HepG2 (cell line): ENCODE measurements around the gene HS2ST1. TPM values are rescaled to one million over a fixed set of nuclear protein-coding genes. Genes with fewer than 3 reads are reported as not detected.

Source experiments
- ATAC-seq: fragments of 200-7000 bp; cut with Tn5 transposase; 3 replicates; pipeline ENCODE4 v1.9.1; 2020; ENCODE audit warnings: mild to moderate bottlenecking, moderate library complexity
- BruUV-seq: library from RNA; stranded (reverse); fragments of 400-500 nt; replicated peaks from 2 replicates; lab custom pipeline; 2021; lab: Mats Ljungman, UMichigan
- CTCF ChIA-PET: fragments of 300-600 bp; formaldehyde crosslinking; extraction: SDS; loops from one replicate; lab custom pipeline; 2021; ENCODE audit warnings: low total read pairs, inconsistent platforms, low intra/inter-chr PET ratio; lab: Yijun Ruan, JAX
- POLR2A ChIA-PET: fragments of 350-600 bp; sonication (Branson Sonifier 250); formaldehyde crosslinking; loops from one replicate; lab custom pipeline; 2020; ENCODE audit warnings: antibody characterized with exemption, inconsistent platforms; lab: Yijun Ruan, JAX
- DNase-seq: peaks from one replicate; pipeline ENCODE4 v3.0.0-alpha.2; 2015; ENCODE audit warnings: low spot score
- FAIRE-seq: peaks from 3 replicates; lab custom pipeline; 2011; peaks lifted over from hg19 to GRCh38; lab: Jason Lieb, UNC
- H2AFZ ChIP-seq: one replicate; pipeline ENCODE4 v1.6.1; 2011; ENCODE audit warnings: low read length, inconsistent platforms
- H3K27ac ChIP-seq: fragments of 300-600 bp; 3 replicates; pipeline ENCODE4 v1.8.0; 2011; ENCODE audit warnings: mixed run types, mild to moderate bottlenecking, mixed read lengths, low read length, inconsistent platforms; ENCODE audit not compliant: insufficient read depth; ENCODE audit errors: extremely low read length
- H3K27me3 ChIP-seq, 2 experiments: fragments of 200-600 bp in 1 of 2; 2 replicates in 1 of 2; 3 replicates in 1 of 2; pipeline versions ENCODE4 v1.6.0 to v1.8.0; 2011; ENCODE audit warnings: low read length in 2 of 2, mild to moderate bottlenecking in 2 of 2, moderate library complexity in 2 of 2, inconsistent platforms in 1 of 2; ENCODE audit not compliant: insufficient read depth in 2 of 2, control insufficient read depth in 1 of 2
- H3K36me3 ChIP-seq, 2 experiments: fragments of 200-600 bp in 1 of 2; replicated peaks in 1 of 2; 2 replicates in 1 of 2; 3 replicates in 1 of 2; pipeline versions ENCODE4 v1.5.1 to v1.8.0; 2011; ENCODE audit warnings: low read length in 2 of 2, inconsistent platforms in 1 of 2; ENCODE audit not compliant: insufficient read depth in 2 of 2, control insufficient read depth in 1 of 2
- H3K4me1 ChIP-seq: 2 replicates; pipeline ENCODE4 v1.5.1; 2012; ENCODE audit warnings: low read length, inconsistent platforms; ENCODE audit not compliant: insufficient read depth
- H3K4me2 ChIP-seq: 2 replicates; pipeline ENCODE4 v1.6.0; 2011; ENCODE audit warnings: low read depth, low read length, inconsistent platforms
- H3K4me3 ChIP-seq, 3 experiments: fragments of 200-600 bp in 1 of 3; sonication (generic), shearing (Covaris generic) in 1 of 3; replicated peaks in 1 of 3; 2 replicates each; pipeline ENCODE4 v1.5.1; 2011 to 2016; ENCODE audit warnings: low read length in 3 of 3, inconsistent platforms in 2 of 3, low read depth in 2 of 3, mild to moderate bottlenecking in 2 of 3, control low read depth in 1 of 3, mixed read lengths in 1 of 3; ENCODE audit not compliant: insufficient read depth in 1 of 3
- H3K79me2 ChIP-seq: one replicate; pipeline ENCODE4 v1.6.1; 2011; ENCODE audit warnings: low read length, inconsistent platforms; ENCODE audit not compliant: insufficient read depth
- H3K9ac ChIP-seq: 2 replicates; pipeline ENCODE4 v1.6.0; 2011; ENCODE audit warnings: mild to moderate bottlenecking, low read depth, low read length, inconsistent platforms; ENCODE audit not compliant: insufficient read depth
- H3K9me3 ChIP-seq: 2 replicates; pipeline ENCODE4 v1.5.1; 2012; ENCODE audit warnings: mild to moderate bottlenecking, low read length
- H4K20me1 ChIP-seq: 2 replicates; pipeline ENCODE4 v1.6.0; 2011; ENCODE audit warnings: inconsistent platforms, mild to moderate bottlenecking, low read length, moderate library complexity; ENCODE audit not compliant: insufficient read depth
- DMTF1 ChIP-seq: sonication (generic); formaldehyde crosslinking; IDR thresholded peaks from 2 replicates; pipeline ENCODE4 v1.4.0; 2020; ENCODE audit warnings: mild to moderate bottlenecking, missing genetic modification reagents
- EED ChIP-seq: sonication (generic); formaldehyde crosslinking; IDR thresholded peaks from 2 replicates; pipeline ENCODE4 v1.5.0; 2020; ENCODE audit warnings: mild to moderate bottlenecking, missing genetic modification reagents
- GMEB1 ChIP-seq: sonication (generic); formaldehyde crosslinking; IDR thresholded peaks from 2 replicates; pipeline ENCODE4 v1.5.1; 2020; ENCODE audit warnings: missing genetic modification reagents, mild to moderate bottlenecking, borderline replicate concordance
- NCOA5 ChIP-seq: sonication (generic); formaldehyde crosslinking; IDR thresholded peaks from 2 replicates; pipeline ENCODE4 v1.4.0; 2020; ENCODE audit warnings: missing genetic modification reagents
- SKIL ChIP-seq: sonication (generic); formaldehyde crosslinking; IDR thresholded peaks from 2 replicates; pipeline ENCODE4 v1.8.0; 2022; ENCODE audit warnings: missing genetic modification reagents, mild to moderate bottlenecking, moderate library complexity, borderline replicate concordance
- SRSF1 ChIP-seq: fragments of 200-400 bp; formaldehyde crosslinking; optimal IDR thresholded peaks from 2 replicates; pipeline ENCODE3; 2017; ENCODE audit warnings: mild to moderate bottlenecking, low read depth, low read length, moderate library complexity
- STAT6 ChIP-seq: sonication (generic); formaldehyde crosslinking; IDR thresholded peaks from 2 replicates; pipeline ENCODE4 v1.4.0; 2020; ENCODE audit warnings: missing genetic modification reagents, mild to moderate bottlenecking, borderline replicate concordance
- ZBTB21 ChIP-seq: sonication (generic); formaldehyde crosslinking; IDR thresholded peaks from 2 replicates; pipeline ENCODE4 v1.4.0; 2020; ENCODE audit warnings: missing genetic modification reagents
- ZEB1 ChIP-seq: IDR thresholded peaks from 2 replicates; pipeline ENCODE4 v1.6.1; 2012; ENCODE audit warnings: mild to moderate bottlenecking, low read depth, inconsistent platforms; ENCODE audit not compliant: insufficient replicate concordance
- ZNF138 ChIP-seq: sonication (generic); formaldehyde crosslinking; IDR thresholded peaks from 2 replicates; pipeline ENCODE4 v1.5.0; 2020; ENCODE audit warnings: mild to moderate bottlenecking, low read depth, missing genetic modification reagents
- ZNF589 ChIP-seq: sonication (generic); formaldehyde crosslinking; conservative IDR thresholded peaks from 2 replicates; pipeline ENCODE4 v1.8.0; 2022; ENCODE audit warnings: mild to moderate bottlenecking, moderate library complexity, missing genetic modification reagents
- ZNF740 ChIP-seq: sonication (generic); formaldehyde crosslinking; IDR thresholded peaks from 2 replicates; pipeline ENCODE4 v1.4.0; 2020; ENCODE audit warnings: missing genetic modification reagents
- WGBS: methylation state at CpG from one replicate; pipeline ENCODE4 v1.1.6; 2017; ENCODE audit warnings: low lambda C conversion rate; 5-methylcytosine and 5-hydroxymethylcytosine counted together
- in situ Hi-C: cut with HindIII; loops from 2 replicates; pipeline ENCODE4 v1.10.0; 2017; ENCODE audit warnings: low pct_unique_long_range_greater_than_20kb; ENCODE audit not compliant: extremely low pct_ligation_motif_present
- intact Hi-C: fragments of 100-400 bp; cut with micrococcal nuclease; formaldehyde crosslinking; loops from one replicate; pipeline ENCODE4 v1.10.0; 2022; ENCODE audit not compliant: unreplicated experiment
- polyA plus RNA-seq, 8 experiments: library from polyadenylated mRNA; depleted of rRNA in 3 of 8; stranded (reverse) in 7 of 8; unstranded in 1 of 8; fragments of >200 nt; fragmentation: Illumina TruSeq in 4 of 8; extraction: Trizol in 4 of 8; gene quantifications; 2 replicates each; pipeline versions ENCODE4 v1.2.1 to v1.2.3, GENCODE V29; 2011 to 2016; ENCODE audit warnings: low read depth in 4 of 8, missing spikeins in 1 of 8, mixed read lengths in 1 of 8; ENCODE audit not compliant: insufficient read depth in 1 of 8
- total RNA-seq, 5 experiments: library from RNA; depleted of rRNA; stranded (reverse); fragments of >200 nt; fragmentation: Illumina TruSeq; extraction: Trizol; gene quantifications; 2 replicates each; pipeline ENCODE4 v1.2.3, GENCODE V29; 2016; ENCODE audit warnings: low read depth in 1 of 5
- TF ChIP-seq, protein P1 (sequence below): sonication (generic); formaldehyde crosslinking; IDR thresholded peaks from 2 replicates; pipeline ENCODE4 v1.8.0; 2022; ENCODE audit warnings: mild to moderate bottlenecking, missing genetic modification reagents, moderate library complexity

The HS2ST1 gene
- total and polyA plus RNA-seq, 2 of the 13 experiments (the other 11 are each of a cell fraction or from before 2014, with no cell fraction given), result 22.1 to 58.7 TPM

DNA sequence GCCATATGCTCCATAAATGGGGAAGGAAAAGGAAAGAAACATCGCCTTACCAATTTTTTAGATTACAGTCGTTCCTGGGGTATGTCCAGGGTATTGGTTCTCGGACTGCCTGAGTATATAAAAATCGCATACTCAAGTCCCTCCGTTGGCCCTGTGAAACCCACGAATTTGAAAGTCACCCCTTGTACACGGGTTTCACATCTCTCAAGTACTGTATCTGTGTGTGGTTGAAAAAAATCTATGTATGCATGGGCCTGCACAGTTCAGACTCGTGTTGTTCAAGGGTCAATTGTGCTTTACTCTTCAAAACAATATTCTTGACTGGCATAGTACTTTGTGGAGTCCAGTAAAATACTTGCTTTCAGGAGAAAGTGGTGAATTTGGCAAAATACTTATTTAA is 171.7 kb downstream of the HS2ST1 start:
- 98% methylated on average over 8 of the region's 8 CpGs for WGBS
- H3K27ac ChIP-seq, result no peak overlapping the region
- intact Hi-C loops, result loop anchor here (10.0 kb wide), 1 partner anchor 171 kb away; the partner anchor contains the start of genes HS2ST1 and SELENOF
- POLR2A ChIA-PET, result no interaction called here
- H4K20me1 ChIP-seq, result no peaks in the 10 kb centered on the region; the same call in 1 of the 2 replicates
- FAIRE-seq (no peak), DNase-seq (no peak), ATAC-seq (no peak)
- H3K27me3 ChIP-seq, result no peaks in the 10 kb centered on the region
- no peaks in the 10 kb centered on the region for H3K9me3 ChIP-seq
- no peak overlapping the region for H3K4me3 ChIP-seq
- no TSS peak for BruUV-seq
- no peaks in the 10 kb centered on the region for H3K4me1 ChIP-seq
- CTCF ChIA-PET, result no interaction called here
- H3K36me3 ChIP-seq, result peaks cover 0 to 3% of the 10 kb centered on the region in 2 experiments; a peak in 3 of 5 replicates
- no peak overlapping the region for H2AFZ ChIP-seq
- H3K9ac ChIP-seq, result no peak overlapping the region
- in situ Hi-C loops, result loop anchor here (10.0 kb wide), 1 partner anchor 261 kb away; no protein-coding TSS in a partner anchor
- no peak overlapping the region for H3K4me2 ChIP-seq
- H3K79me2 ChIP-seq, result no peaks in the 10 kb centered on the region
- TF ChIP-seq ZBTB21 (CRISPR knock-in tag) (no peak), ZNF138 (CRISPR knock-in tag) (no peak), STAT6 (CRISPR knock-in tag) (no peak), GMEB1 (CRISPR knock-in tag) (no peak), ZNF740 (CRISPR knock-in tag) (no peak), DMTF1 (CRISPR knock-in tag) (no peak), ZEB1 (no peak), ZNF589 (CRISPR knock-in tag) (no peak), SRSF1 (no peak), EED (CRISPR knock-in tag) (no peak), NCOA5 (CRISPR knock-in tag) (no peak), SKIL (CRISPR knock-in tag) (no peak)
- TF ChIP-seq, protein P1, sequence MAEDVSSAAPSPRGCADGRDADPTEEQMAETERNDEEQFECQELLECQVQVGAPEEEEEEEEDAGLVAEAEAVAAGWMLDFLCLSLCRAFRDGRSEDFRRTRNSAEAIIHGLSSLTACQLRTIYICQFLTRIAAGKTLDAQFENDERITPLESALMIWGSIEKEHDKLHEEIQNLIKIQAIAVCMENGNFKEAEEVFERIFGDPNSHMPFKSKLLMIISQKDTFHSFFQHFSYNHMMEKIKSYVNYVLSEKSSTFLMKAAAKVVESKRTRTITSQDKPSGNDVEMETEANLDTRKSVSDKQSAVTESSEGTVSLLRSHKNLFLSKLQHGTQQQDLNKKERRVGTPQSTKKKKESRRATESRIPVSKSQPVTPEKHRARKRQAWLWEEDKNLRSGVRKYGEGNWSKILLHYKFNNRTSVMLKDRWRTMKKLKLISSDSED (CRISPR knock-in tag), result no peak
